GM21737 (cell line): Measurements from ENCODE around the gene GPR183.
A peak's percentile ranks its signal among the peaks of the same experiment; 100 is the strongest.

ENCODE experiments used
- ATAC-seq: cut with Tn5 transposase; IDR thresholded peaks from one replicate; pipeline ENCODE4 v1.9.1; 2021; ENCODE audit warnings: mild to moderate bottlenecking, moderate library complexity; ENCODE audit not compliant: unreplicated experiment

The GPR183 gene

GRCh38 chr13:99313501-99313900 lies 6.3 kb upstream of the GPR183 start:
- ATAC-seq, result no peak

DNA sequence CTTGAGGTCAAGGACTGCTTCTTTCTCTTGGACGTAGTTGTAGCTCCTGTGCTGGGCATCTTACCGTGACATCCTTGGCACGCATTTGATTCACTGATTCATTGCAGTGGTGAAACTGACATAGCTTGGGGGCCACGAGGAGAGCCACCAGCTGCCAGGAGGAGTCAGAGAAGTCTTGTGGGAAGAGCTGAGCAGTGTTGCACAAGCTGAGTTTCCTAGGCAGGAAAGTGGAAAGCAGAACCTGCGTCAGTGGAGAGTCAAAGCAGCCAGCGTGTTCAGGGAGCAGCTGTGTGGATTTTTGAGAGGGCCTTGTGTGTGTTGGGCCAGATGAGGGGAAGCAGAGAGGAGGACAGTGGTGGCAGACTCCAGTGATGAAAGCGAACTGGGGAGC lies 5.3 kb upstream of the GPR183 start:
- ATAC-seq, result no peak

- ATAC-seq, result no peak
Measured at GRCh38 chr13:99311748-99312492, 4.7 kb upstream of the GPR183 start.

- no peak for ATAC-seq
Measured at GRCh38 chr13:99311137-99311536, 3.9 kb upstream of the GPR183 start.

- ATAC-seq, result no peak
Measured at GRCh38 chr13:99310382-99311031, 3.3 kb upstream of the GPR183 start.

DNA sequence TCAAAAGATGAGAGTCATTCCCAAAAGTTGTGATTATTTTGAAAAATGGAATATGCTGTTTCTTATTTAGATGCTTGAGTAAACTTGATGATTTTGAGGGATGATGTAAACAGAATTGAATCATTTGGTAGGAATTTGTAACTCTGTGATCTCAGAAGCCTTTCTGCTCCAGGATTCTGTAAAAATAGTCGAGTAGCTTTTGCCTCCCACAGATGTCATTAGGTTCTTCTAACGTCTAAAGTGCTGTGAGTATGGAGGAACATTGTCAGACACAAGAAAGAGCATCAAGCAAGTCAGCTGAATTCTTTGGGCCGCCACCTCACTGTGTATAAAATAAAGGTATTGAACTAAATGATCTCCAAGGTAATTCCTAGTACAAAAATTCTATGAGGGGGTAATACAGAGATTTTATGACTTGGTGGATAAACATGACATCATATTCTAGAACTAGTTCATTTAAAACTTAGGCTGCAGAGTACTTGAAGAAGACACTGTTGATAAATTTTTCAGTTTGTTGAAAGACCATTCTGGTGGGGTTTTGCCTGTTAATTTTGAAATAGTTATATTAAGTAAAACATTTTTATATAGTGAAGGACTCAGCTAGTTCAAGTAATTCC lies 1.4 kb upstream of the GPR183 start:
- no peak for ATAC-seq

DNA sequence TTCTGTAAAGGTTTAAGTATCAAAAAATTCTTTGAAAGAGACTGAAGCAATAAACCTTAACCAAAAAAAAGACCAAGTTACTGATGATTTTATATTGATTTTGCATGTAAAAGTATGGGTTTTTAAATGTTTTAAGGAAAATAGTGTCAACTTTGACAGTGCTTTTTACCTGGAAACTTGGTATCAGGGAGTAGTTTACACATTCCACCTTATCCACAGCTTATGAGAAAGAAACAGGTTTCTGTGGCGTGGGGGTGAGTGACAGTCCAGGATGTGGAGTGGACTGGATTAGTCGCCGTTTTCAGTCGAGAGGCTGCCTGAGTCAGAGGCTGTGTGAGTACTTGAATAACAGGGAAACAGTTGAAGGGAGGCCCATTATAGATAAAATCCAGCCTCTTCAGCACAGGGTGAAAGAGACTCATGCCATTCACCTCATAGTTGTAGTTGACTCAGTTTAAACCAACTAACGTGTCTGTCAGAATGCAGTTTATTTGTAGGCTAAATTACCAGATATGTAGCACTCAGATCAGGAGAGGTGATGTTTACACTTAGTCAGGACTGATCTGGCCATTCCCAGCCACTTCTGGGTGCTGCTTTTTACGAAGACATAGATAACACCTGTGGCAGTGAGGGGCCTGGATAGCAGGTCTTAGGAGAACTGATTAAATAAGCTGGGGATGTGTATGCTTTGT lies 595 bp upstream of the GPR183 start:
- peak; percentile 43 for ATAC-seq

DNA sequence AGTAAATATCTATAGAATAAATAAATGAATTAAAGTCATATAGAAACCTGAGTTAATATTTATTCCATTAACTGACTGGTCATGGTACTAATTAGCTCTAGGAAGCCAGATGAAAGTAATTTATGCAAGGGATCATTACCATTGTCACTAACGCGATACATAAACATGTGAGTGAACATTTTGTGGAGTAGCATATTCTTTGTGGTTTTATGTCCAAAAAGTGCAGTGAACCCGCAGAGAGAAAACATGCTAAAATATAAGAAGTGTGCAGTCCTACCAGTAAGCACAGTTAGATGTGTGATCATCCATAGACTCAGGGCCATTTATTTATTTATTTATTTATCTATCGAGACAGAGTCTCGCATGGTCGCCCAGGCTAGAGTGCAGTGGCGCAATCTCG lies 1.6 kb downstream of the GPR183 start:
- ATAC-seq, result no peak

- ATAC-seq, result no peak
Measured at GRCh38 chr13:99305158-99305557, 2.0 kb downstream of the GPR183 start.

- no peak for ATAC-seq
Measured at GRCh38 chr13:99304541-99304940, 2.7 kb downstream of the GPR183 start.

DNA sequence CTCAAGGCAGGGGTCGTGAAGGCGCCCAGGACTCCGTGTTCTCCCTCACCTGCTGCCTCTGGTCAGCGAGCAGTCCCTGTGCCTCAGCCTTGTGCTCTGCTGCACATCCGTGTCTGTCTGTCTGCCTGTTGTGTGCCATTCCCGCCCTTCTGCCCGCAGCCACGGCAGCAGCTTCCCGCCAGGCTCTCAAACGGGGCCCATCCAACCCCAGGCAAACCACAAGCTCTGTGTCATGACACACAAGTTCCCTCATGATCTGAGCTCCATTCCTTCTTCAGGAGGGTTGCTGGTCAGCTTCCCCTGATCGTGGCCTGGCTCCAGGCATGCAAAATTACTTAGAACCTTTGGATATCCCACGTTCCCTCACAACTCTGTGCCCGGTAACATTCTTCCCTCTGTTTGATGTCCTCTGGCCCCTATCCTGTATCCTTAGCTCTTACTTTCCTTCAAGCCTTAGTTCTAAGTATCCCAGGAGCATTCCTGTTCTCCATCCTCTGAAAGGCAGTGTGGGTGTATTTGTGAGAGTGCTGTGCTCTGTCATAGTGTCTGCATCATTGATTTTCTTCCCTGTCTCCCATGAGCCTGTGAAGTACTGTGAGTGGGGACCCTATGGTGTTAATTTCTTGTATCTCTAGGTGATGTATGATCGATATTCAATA lies 3.2 kb downstream of the GPR183 start:
- no peak for ATAC-seq

DNA sequence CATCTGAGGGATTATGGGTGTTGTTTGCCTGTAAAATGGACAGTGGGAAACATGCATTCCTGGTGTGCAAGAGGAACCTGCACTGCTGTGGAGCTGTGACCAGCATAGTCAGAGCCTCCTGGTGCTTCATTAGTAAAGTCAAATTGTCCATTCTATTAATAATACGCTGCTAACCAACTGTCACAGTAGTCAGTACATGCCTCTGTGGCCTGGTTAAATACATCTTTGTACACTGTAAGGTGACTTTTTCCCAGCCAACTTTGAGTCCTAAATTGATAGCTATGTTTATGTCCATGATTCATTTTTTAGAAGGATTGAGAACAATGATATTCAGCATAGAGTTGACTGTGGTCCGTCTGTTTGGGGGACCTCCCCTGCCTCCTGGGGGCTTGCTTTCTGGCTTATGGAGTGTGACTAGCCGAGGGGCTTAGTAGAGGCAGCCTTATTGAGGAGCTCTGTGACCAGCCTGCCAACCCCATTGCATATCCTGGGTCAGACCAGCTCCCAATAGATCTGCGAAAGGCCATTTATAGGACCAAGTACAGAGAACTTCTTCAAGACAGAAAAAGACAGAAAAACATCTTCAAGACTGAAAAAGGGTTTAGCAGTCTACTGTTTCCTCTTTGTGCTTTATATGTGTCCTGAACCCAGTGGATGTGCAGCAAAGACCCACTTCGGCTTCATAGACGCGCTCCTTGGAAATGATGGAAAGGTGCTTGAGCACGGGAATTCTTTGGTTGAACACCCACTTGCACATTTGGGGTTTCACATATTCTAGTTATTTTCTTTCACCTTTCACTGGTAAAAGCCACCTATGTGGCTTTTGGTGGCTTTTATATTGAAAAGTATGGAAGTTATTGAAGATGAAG lies 4.3 kb downstream of the GPR183 start:
- ATAC-seq, result no peak

DNA sequence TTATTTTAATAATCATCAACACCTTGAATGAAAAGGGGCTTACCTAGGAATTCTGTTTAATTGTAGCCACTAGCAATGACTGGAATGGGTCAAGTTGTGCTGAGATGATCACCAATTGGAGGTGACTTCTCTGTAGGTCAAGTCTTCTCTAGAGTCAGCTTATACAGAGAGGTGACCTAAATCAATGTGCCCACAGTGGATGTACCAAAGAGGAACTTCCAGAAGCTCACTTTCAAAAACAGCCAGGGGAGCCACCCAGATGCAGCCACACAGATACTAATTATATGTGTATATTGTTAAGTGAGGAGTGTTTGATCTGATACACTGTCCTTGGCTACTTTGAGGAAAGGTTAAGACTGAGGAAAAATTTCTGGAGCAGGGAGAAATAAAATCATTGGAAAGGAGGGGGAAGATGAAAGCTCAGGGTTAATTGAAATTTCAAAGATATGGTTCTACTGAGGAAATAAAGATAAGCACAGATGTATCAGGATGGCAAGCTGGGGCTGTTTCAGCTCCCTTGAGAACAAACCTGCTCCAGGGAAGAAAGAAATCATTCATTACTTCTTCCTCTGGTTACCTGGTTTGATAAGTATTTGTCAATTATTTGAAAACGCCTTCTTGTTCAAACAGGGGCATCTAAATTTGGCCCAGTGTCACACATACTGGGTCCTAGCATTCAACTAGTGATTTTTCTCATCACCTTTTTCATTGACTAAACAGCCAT lies 5.1 kb downstream of the GPR183 start:
- ATAC-seq, result no peak

DNA sequence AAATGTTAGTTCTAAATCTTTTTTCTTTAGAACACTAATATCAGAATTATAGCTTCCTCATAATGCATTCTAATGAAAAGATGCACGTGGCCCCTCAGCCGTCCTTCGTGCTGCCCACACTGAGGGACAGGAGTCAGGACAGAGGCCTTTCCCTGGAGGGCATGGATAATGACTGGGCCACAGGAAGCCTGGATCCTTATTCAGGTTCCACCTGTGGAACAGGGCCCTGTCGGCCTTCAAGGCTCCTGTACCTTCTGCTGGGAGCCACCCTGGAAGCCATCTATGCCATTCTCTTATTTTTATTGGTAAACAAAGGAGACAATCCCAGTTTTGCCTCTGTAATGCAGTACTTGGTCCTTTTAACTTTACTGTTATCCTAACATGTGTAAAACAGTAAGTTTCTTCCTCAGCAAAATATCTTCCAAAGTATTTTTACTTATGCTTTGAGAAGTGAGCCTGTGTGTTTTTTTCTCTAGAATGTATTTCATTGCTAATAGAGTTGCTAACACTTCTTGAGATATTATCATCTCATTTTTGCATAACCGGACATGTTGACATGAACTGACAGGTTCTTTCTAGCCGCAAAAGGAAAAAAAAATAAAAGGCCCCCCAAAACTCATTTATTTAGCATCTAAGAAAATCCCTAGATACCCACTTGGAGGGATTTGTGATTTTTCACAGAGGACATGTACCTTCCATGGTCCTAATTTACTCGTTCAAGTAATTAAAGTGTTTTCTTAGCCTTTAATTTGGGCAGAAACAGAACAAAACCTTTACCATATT lies 6.0 kb downstream of the GPR183 start:
- no peak for ATAC-seq

DNA sequence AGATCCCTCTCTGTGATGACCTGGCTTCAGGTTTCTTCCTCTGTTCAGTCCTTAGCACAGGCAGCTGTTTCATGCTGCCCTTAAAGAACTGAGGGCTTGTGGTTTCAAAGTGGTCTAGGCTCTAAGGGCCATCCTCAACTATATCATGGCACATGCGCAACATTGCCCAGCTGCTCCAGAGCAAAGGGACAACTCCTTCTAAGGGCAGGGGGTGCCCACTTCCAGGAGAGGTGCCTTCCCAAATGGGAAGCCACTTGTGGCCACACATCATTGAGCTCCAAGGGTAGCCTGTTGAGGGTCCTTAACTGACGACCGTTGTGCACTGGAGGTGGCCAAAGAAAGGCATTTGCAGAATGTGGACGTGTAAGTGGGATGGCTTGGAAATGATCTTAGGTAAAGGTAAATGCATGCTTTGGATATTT lies 7.3 kb downstream of the GPR183 start:
- no peak for ATAC-seq

DNA sequence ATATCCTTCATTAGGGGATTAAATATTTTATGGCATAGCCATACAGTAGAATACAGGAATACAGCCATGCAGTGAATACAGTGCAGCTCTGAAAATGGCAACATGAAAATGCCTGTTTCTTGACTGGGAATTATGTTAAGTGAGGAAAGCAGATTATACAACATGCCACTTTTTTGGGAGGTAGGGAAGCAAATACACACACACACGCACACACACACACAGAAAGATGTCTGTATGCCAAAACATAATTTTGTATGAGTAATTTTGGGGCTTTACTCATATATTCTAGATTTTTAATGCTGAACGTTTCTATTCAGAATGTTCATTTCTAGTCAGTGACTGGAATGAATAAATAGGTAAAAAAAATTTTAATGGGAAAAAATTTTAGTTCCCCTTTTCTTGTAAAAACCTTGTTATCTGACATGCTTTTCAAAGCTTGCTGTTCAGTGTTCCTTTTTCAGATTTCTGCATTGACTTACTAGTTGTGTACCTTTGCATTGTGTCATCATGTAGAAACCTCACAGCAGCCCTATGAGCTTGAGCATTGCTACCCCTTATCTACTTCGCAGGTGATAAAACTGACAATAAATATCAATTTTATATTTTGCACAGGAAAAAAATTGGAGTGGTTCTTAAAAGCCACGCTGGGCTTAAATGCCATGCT lies 7.8 kb downstream of the GPR183 start:
- no peak for ATAC-seq

DNA sequence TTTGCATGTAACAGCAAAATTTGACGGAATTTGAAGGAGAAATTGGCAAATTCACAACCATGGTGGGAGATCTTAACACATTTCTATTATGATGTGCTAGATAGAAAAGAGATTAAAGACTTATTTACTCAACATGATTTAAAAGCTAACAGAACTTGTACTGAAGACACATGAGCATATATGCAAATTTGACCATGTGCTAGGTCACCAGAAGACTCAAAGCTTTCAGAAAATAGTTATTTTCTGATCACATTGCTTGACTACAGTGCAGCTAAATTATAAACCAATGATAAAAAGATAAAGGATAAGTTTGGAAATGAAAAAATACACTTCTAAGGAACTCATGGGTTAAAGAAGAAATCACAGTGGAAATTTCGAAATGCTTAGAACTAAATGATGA lies 9.1 kb downstream of the GPR183 start:
- no peak for ATAC-seq

DNA sequence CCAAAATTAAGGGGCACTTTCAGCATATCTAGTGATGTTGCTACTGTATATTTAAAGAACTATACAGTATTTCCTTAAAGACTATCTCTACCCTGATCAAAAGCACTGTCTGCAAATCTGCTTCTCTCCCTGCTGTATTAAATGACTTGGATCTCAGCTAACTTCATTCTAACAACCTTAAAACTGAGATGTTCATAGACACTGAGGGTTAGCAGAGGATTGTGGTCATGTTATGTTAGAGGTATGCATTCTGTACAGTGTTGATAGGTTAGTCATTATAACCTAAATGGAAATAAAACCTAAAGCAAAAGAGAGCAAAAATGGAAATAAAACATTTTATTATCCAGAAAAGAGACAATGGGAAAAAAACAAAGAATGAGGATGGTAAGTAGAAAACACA lies 9.9 kb downstream of the GPR183 start:
- no peak for ATAC-seq
